GM10847 (cell line): Measurements from ENCODE around the gene DEXI.

ENCODE experiments used
- POLR2A ChIP-seq: IDR thresholded peaks from 2 replicates; pipeline ENCODE4 v1.6.1; 2011; ENCODE audit not compliant: insufficient read length; ENCODE audit errors: extremely low read depth

The DEXI gene

DNA sequence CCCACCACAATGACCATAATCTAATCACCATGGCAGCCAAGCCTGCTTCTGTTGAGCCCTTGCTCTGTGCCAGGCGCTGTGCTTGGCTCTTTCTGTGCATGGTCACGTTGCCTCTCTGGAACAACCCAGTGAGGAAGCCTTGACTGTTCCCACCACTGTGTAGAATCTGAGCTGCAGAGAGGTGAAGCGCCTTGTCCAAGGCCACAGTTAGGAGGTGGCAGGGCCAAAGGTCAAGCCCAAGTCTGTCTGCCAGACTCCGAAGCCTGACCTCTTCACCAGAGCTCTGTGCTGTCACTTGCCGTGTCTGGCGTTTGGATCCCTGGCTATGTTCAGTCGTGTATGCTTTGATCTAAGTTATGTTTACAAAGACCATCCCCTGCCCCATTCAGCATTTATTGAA is 12.6 kb upstream of the DEXI start:
- no peak for TF ChIP-seq POLR2A

DNA sequence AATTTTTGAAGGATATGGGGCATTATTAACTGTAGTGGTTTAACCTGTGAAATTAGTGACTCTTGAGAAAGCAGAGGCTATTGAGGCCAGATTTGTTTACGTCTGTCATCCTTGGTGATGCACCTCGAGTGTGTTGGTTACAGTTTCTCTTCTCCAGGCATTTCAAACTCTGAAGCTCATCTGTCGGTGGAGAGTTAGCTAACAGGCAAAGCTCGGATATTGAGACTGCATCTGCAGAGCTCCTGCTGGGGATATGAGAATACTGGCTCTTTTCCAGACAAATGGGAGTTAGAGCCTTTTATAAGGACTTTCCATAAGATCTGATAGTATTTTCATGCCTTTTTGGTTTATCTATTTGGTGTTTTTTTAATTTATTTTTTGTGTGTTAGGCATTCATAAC is 8.8 kb upstream of the DEXI start:
- no peak for TF ChIP-seq POLR2A

DNA sequence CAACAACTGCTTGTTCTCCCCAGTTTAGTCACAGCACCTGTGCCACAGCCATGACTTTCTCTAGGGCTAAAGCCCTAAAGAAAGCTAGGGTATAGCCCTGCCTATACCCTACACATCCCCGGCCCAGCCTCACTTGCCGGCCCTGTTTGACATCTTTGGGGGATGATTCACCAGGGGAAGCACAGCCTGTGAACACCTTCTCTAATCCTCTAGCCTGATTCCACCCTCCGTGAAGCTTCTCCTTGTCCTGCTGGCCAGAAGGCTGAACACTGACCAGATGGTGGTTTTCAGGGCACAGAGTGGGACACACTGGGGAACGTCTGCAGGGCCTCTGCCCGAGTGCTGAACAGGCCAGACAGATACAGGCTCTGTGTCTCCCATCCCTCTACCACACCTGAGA is 8.1 kb upstream of the DEXI start:
- TF ChIP-seq POLR2A: no peak

DNA sequence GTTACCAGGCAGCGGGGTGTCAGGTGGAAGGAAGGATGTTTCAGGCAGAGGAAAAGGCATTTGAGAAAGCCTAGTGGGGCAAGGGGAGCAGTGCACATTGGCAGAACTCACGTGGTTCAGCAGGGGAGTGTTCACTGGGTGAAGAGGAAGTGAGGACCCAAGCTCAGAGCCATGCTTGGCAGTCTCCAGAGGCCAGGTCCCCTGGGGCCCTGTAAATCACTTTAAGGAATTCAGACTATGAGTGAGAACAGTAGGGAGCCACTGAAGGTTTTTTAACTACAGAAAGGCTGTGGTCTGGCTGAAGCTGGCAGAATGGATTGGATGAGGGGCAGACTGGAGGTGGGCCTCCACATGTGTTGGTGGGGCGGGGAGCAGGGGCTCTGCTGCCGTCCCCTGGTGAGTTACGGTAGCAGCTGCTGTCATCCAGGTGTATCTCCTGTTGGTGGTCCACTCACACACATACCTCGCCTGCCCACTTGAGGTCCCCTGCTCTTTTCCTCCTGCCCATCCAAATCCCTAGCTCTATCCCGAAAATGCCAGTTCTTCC is 7.2 kb upstream of the DEXI start:
- no peak for TF ChIP-seq POLR2A

DNA sequence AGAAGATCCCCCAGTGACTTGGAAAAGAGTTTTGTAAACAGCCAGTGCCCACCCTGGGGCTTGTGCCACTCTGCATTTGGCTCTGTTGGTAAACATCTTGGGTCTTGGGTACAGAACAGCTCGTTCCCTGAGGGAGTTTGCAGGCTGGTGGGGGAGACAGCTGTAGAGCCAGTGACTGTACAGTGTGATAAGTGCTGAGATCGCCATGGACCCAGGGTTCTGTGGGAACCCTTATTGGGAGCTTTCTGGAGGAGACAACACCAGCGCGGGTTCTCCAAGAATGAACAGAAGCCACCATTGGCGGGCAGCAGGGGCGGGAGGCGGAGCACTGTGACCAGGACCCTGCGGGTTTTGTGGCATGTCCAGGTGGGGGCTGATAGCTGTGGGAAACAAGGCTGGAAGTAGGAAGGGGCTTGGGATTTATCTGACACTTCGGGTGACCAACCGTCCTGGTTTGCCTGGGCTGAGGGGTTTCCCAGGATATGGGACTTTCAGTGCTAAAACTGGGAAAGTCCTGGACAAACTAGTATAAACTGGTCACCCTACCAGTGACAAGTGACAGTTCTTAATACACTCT is 5.0 kb upstream of the DEXI start:
- TF ChIP-seq POLR2A: no peak

DNA sequence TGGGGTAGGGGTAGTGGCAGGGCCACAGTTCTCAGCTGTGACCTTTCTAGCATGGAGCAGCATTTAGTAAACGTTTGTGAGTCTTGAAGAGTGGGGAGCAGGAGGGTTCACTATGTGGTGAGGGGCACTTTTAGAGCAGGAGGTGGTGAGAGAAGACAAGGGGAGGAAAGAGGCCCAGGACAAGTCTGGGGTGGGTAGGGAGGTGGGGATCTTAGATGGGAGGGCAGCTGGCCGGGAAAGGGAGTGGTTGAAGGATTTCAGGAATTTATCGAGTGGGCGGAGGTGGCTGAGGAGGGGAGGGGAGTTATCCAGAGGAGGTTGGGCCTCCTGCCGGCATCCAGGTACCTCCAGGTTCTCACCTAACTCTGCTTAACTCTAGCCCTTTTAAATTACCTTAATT is 4.0 kb upstream of the DEXI start:
- no peak for TF ChIP-seq POLR2A

DNA sequence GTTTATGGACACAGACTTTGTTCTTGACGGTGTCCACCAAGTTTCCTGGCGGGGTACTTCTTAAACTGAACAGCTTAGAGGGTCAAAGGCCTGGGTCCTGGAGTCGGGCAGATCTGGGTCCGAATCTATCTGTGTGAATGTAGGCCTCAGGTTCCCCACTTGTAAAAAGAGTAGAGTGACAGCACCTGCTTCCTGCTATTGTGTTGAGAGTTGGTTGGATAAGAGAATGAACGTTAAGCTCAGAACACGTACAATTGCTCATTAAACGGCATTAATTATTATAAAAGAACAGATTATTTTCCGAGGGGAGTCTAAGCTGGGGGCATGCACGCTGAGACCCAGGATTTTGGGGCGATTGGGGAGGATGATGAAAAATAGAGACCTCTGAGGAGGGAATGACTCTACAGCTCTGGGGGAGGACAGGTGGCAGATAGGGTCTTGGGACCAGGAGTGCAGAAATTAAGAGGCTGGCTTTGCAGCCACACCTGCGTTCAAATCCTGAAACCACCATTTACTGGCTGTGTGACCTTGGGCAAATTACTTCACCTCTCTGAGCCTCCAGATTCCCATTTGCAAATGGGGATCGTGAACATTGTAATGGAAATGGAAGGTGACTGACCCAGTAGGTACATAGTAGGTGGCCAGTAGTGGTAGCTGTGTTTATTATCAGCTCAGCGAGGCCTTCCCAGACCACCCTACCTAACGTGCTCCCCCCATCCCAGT is 3.0 kb upstream of the DEXI start:
- TF ChIP-seq POLR2A: no peak

DNA sequence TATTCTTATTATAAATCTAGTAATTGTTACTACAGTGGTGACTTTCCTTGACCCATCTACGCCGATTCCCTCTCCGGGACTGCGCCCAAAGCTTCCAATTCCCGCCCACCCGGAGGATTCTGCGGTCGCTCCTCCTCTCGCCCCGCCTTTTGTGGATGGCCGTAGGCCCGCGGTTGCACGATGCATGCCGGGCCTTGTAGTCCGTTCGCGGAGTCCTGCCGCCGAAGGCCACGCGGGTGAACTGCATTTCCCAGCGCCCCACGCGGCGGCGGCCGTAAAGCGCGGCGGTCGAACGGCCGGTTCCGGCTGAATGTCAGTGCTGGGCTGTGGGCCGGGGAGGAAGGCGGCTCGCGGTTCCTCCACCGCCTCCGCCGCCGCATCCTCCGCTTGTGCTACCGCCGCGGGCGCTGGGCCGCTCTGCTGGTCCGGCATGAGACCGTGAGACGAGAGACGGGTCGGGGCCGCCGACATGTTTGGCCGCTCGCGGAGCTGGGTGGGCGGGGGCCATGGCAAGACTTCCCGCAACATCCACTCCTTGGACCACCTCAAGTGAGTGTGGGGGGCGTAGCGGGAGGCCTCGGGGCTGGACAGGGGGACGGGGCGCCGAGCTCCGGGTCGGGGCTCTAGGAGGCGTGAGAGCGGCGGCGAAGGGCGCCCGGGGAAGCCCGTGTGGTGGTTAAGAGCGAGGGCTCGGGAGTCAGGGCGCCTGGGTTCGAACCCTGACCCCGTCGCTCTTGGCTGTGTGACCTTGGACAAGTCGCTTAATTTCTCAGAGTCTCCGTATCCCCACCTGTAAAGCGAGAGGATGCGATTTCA is 2.2 kb upstream of the DEXI start, which contains the start of gene CLEC16A:
CLEC16A (plus strand) TSS at position 316 of the 816 bp plus-strand sequence; CDS start at position 470, 154 bp downstream.
- TF ChIP-seq POLR2A: peak; percentile 76

DNA sequence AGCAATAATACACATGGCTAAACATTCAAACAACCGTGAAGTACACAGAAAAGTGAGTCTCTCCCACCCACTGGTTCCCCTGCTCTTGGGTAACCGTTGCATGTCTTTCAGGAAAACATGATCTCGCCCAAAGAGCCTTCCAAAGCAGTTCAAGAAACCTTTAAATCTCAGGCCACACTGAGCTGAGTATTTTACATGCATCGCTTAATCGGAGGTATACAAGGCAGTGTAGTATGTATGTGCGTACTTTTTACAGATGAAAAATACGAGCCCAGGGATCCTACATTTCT is 741 bp upstream of the DEXI start:
- TF ChIP-seq POLR2A: no peak

DNA sequence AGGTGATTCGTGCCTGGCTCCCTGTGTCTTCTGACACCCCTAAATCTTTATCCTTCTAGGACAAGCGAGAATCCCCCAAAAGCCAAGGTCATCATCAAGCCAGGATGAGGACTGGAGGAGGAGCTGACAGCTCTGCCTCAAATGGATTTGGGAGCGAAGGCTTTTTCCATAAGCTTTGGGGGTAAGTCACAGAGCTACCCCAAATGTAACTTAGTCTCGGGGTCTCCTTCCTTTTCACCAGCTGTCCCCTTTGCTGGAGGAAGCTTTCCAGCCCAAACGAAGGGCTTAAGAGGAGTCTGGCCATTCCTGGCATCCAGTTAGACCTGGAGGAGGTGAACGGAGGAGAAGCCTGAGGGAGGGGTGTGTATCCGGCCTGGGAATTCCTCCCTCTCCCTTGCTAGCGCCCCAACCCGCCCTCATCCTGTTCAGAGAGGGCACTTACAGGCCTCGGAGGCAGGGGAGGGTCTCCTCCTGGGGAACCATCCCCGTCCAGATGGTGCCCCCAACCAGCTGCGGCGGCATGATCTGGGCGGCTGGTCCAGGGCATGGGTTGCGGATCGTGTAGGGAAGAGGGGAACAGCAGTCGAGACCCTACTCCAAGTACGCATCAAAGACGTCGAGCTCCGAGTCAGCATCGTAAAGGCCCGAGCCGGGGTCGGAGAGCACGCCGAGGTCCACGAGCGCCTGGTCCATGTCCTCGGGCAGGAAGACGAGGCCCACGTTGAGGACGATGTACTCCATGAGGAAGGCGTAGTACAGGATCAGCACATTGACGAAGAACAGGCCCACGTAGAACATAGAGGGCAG is 938 bp downstream of the DEXI start:
- TF ChIP-seq POLR2A: no peak

DNA sequence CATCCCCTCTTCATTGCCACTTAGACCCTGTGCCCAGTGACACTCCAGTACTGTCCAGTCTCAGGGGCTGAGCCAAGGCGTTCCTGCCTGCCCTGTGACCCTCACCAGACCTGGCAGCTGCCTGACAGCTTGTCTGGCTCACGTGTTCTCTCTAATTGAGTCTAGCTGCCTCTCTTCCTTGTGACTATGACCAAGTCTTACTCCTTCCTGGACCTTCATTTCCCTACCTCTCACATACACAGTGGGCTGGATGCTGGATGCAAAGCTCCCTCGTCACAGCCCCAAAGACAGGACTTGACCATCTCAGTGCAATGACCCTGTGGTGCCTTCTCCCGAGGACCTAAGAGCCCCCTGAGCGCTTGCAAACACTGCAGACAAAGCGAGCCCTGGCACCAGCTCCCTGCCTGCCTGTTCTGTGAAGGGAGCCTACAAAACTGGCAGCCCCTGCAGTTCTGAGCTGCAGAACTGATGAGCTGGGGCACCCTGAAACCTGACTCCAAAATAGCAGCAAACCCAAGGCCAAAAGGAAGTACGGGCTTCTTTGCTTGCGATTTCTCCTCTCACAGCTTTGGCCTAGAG is 1.7 kb downstream of the DEXI start:
- TF ChIP-seq POLR2A: no peak

DNA sequence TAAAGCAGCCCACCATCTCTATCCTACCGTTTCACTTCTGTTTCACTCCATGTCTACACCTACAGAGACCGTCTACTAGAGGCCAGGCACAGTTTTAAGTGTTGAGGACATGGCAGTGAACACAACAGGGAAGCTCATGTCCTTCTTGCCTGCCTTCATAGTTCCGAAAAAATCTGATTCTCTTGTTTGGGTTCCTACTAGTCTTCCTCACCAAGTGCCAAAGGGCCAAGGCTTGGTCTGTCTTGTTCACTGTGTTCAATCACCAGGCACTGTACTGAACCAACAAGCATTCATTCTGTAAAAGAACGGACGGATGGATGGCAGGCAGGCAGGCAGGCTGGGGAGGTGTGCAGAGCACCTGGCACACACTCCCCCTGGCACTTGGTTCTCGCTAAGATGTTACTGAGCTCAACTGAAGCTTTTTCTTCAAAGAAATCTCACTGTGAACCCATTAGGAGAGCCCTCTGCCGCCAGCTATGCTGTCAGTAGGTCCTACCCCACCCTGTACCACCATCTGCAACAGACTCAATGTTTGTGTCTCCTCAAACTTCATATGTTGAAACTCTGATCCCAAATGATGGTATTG is 2.5 kb downstream of the DEXI start:
- TF ChIP-seq POLR2A: no peak

DNA sequence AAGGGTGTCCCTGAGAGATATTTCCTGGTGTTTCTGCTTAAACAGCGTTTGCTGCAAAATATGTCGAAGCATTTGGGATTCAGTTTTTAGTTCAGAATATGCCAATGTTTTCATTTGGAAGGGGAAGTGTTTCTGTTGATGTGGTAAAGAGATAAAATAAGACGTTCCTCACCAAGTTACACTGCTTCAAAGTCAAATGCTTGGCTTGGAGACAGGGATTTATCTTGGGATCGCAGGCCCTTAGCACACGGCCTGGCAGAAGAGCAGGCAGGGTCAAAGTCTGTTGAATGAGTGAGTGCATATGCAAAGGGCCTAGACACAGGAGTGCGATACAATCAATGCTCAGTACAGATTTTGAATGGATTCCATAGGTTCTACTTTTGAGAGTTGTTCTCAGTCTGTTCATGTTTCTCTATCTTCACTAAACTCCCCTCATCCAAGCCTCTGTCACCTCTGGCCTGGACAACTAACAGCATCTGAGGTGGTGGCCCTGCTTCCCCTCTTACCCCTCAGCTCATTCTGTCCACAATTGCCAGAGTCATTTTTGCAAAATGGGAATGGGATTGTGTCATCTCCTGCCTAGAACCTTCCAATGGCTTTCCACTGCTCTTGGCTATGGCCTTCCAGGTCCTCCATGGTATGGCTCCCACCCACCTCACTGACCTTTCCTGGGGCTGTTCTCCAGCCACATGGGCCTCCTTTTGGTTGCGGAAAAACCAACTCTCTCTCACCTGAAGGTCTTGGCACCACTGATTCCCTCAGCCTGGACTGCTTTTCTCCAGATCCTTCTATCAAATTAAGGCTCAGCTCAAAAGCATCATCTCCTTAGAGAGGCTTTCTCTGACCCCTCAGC is 3.2 kb downstream of the DEXI start:
- TF ChIP-seq POLR2A: no peak

DNA sequence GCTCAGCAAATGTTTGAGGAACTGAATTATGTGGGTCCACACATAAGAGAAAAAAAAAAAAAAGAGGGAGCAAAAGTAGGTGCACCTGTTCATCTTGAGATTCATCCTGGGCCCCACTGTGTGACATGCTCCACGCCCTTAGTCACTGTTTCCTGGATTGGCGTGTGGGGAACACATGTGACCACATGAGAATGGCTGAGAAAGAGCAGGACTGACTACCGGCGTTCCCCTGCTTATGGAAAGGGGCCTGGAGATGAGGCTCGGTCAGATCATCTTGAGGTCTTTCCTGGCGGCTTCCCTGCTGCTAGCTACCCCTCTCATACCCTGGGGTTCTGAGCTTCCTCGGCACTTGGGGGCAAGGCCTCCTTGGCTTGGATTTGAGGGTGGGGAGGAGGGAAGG is 3.9 kb downstream of the DEXI start:
- no peak for TF ChIP-seq POLR2A
